Measurements from ENCODE around the gene PEX11G.

PEX11G gene

DNA sequence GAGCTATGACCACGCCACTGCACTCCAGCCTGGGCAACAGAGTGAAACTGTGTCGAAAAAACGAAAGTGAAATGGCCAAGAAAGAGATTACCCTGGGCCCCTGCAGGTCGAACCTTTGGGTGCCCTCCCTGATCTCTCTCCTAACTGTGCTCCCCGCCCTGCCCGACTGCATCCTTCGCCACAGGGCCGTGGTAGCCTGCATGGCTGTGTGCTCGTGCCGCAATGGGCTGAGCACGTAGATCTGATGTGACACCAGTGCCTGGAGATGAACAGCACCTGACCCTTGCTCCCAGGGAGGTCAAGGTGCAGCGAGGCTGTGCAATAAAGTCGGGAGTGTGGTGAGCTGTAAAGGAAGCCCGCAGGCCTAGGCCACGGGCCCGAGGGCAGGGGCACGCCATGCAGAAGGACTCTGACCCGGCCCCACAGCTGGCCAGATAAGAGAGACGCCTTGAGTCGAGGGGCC, 60.2 kb downstream of the PEX11G start:
- no peak for DNase-seq

DNA sequence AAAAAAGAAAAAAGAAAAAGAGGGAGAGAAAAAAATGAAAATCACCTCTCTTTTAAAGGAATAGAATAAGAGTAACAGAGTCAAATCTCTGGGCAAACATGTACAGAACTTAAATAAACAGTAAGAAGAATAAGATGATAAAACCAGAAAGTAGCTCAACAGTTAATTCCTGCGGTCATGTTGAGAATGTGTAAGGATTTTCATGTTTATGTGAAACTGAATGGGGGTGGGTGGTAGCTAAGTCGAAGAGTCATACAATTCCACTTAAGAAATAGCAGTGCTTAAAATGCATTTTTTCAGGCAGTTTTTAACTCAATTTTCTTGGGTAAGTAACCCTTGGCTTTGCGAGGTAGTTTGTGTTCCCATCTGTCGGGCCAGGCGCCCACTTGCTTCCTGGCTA, 60.9 kb downstream of the PEX11G start:
- no peak for DNase-seq

DNA sequence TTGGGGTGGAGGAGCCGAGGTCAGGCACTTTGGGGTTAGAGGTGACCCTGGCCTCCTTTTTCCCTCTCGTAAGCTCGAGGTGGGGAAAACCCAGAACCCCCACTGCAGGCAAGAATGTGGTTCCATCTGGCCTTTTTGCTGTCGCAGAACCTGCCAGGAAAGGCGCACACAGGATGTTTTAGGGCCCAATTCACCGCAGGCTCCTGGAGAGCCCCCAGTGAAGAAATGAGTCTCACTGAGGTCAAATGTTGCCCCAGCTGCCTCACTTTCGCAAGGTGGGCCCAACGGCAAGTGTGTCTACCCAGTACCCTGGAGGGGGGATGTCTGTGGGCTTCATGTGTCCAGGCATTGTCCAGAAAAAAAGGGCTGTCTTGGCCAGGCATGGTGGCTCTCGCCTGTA, 61.8 kb downstream of the PEX11G start:
- DNase-seq, result no peak

Measured in fibroblast of skin of back (primary cell).